Measurements from ENCODE around the gene MAP1S. TPM values are rescaled to one million over a fixed set of nuclear protein-coding genes. Genes with fewer than 3 reads are reported as not detected.

The MAP1S gene
- total RNA-seq, 1 donor from 2014 or later = 111 TPM

- intact Hi-C loops (cut with DNase I) = loop anchor here (5.0 kb wide), 1 partner anchor 80 kb away; no protein-coding TSS in a partner anchor
- no peaks in the 10 kb centered on the region for H3K9me3 ChIP-seq
- peaks cover 0 to 13% of the 10 kb centered on the region in 2 donors for H3K4me1 ChIP-seq
- no peak for TF ChIP-seq CTCF (IDR thresholded peaks at IDR 0.05)
- peak overlapping the region; percentile 42 to 55 for H3K4me3 ChIP-seq
- peak overlapping the region; percentile 4 to 11 for H3K27ac ChIP-seq
- H3K36me3 ChIP-seq = no peaks in the 10 kb centered on the region
- no peak for DNase-seq (ENCODE audit: low spot score in 2 of 2)
- peaks cover 3% of the 10 kb centered on the region for H3K27me3 ChIP-seq
These were observed 32.0 kb upstream of the MAP1S start for GRCh38 chr19:17687141-17687856.

- DNase-seq (ENCODE audit: low spot score in 2 of 2) = no peak
- Histone ChIP-seq H3K27me3 (peaks cover 3% of the 10 kb centered on the region), H3K4me1 (peaks cover 0 to 13% of the 10 kb centered on the region in 2 donors), H3K36me3 (no peaks in the 10 kb centered on the region), H3K9me3 (no peaks in the 10 kb centered on the region), H3K4me3 (peak within 1 kb of the TSS; percentile 42 to 55), H3K27ac (peak within 1 kb of the TSS; percentile 4 to 11)
- intact Hi-C loops (cut with DNase I) = loop anchor here (2.0 to 5.0 kb wide), 2 partner anchors 29 to 81 kb away; no protein-coding TSS in a partner anchor
- no peak for TF ChIP-seq CTCF (IDR thresholded peaks at IDR 0.05)
These were observed 31.2 kb upstream of the MAP1S start, which contains the start of gene UNC13A for GRCh38 chr19:17687857-17688784. TSS of gene UNC13A (minus strand) at chr19:17688354. CDS start at chr19:17688199, 155 bp downstream.

GRCh38 chr19:17688853-17689595 lies 30.3 kb upstream of the MAP1S start:
- Histone ChIP-seq H3K4me1 (peaks cover 0 to 13% of the 10 kb centered on the region in 2 donors), H3K4me3 (no peak overlapping the region), H3K27me3 (peaks cover 3% of the 10 kb centered on the region), H3K27ac (no peak overlapping the region), H3K36me3 (no peaks in the 10 kb centered on the region), H3K9me3 (no peaks in the 10 kb centered on the region)
- TF ChIP-seq CTCF (IDR thresholded peaks at IDR 0.05) = no peak
- intact Hi-C loops (cut with DNase I) = loop anchor here (2.0 to 5.0 kb wide), 2 partner anchors 28 to 82 kb away; no protein-coding TSS in a partner anchor
- no peak for DNase-seq (ENCODE audit: low spot score in 2 of 2)

GRCh38 chr19:17692566-17692965 lies 26.7 kb upstream of the MAP1S start:
- Histone ChIP-seq H3K27ac (no peak overlapping the region), H3K9me3 (no peaks in the 10 kb centered on the region), H3K27me3 (no peaks in the 10 kb centered on the region), H3K4me3 (no peak overlapping the region), H3K4me1 (no peaks in the 10 kb centered on the region), H3K36me3 (no peaks in the 10 kb centered on the region)
- no peak for TF ChIP-seq CTCF (IDR thresholded peaks at IDR 0.05)
- intact Hi-C loops (cut with DNase I) = no loop called here
- no peak for DNase-seq (ENCODE audit: low spot score in 2 of 2)

- Histone ChIP-seq H3K27me3 (no peaks in the 10 kb centered on the region), H3K4me1 (no peaks in the 10 kb centered on the region), H3K9me3 (no peaks in the 10 kb centered on the region), H3K4me3 (no peak overlapping the region), H3K27ac (no peak overlapping the region), H3K36me3 (no peaks in the 10 kb centered on the region)
- no peak for DNase-seq (ENCODE audit: low spot score in 2 of 2)
- TF ChIP-seq CTCF (IDR thresholded peaks at IDR 0.05) = no peak
- intact Hi-C loops (cut with DNase I) = no loop called here
These were observed 24.1 kb upstream of the MAP1S start for GRCh38 chr19:17695198-17695597.

Measured in ascending aorta (tissue), 2 donors.